H9 (cell line): ENCODE data around the gene HLA-DQA1. TPM values are rescaled to one million over a fixed set of nuclear protein-coding genes. Genes with fewer than 3 reads are reported as not detected.

ENCODE experiments used
- DNase-seq: peaks from one replicate; pipeline ENCODE4 v3.0.0-alpha.2; 2017
- H2AFZ ChIP-seq: one replicate; pipeline ENCODE4 v1.6.1; 2013; ENCODE audit warnings: mild to moderate bottlenecking, low read length, control low read depth, moderate library complexity
- H2AK5ac ChIP-seq: 2 replicates; pipeline ENCODE4 v1.6.1; 2013; ENCODE audit warnings: low read length, control low read depth, mixed read lengths; ENCODE audit not compliant: insufficient read length
- H2BK120ac ChIP-seq: one replicate; pipeline ENCODE4 v1.6.1; 2013; ENCODE audit warnings: low read depth, mild to moderate bottlenecking, low read length, control low read depth, inconsistent platforms; ENCODE audit not compliant: poor library complexity, severe bottlenecking
- H2BK12ac ChIP-seq: 2 replicates; pipeline ENCODE4 v1.6.1; 2013; ENCODE audit warnings: low read length, control low read depth, mixed read lengths, low read depth; ENCODE audit not compliant: insufficient read length
- H2BK15ac ChIP-seq: 2 replicates; pipeline ENCODE4 v1.6.1; 2013; ENCODE audit warnings: low read depth, low read length, control low read depth
- H2BK20ac ChIP-seq: one replicate; pipeline ENCODE4 v1.6.1; 2013; ENCODE audit warnings: low read depth, mild to moderate bottlenecking, low read length, control low read depth, inconsistent platforms; ENCODE audit not compliant: poor library complexity, severe bottlenecking
- H2BK5ac ChIP-seq: 2 replicates; pipeline ENCODE4 v1.6.1; 2013; ENCODE audit warnings: low read length, control low read depth, mixed read lengths; ENCODE audit not compliant: insufficient read length
- H3K14ac ChIP-seq: 2 replicates; pipeline ENCODE4 v1.6.1; 2013; ENCODE audit warnings: low read length, control low read depth; ENCODE audit not compliant: insufficient read depth
- H3K18ac ChIP-seq: 2 replicates; pipeline ENCODE4 v1.6.1; 2013; ENCODE audit warnings: low read depth, mild to moderate bottlenecking, mixed read lengths, low read length, control low read depth; ENCODE audit not compliant: insufficient read length
- H3K23ac ChIP-seq: 2 replicates; pipeline ENCODE4 v1.6.1; 2013; ENCODE audit warnings: low read length, control low read depth, mixed read lengths, low read depth; ENCODE audit not compliant: insufficient read length
- H3K23me2 ChIP-seq: 2 replicates; pipeline ENCODE4 v1.6.1; 2013; ENCODE audit warnings: low read depth, mild to moderate bottlenecking, mixed read lengths, low read length, control low read depth; ENCODE audit not compliant: insufficient read length, poor library complexity, severe bottlenecking
- H3K27ac ChIP-seq: 2 replicates; pipeline ENCODE4 v1.5.1; 2013; ENCODE audit warnings: low read length, control low read depth, mixed read lengths, low read depth; ENCODE audit not compliant: insufficient read length
- H3K27me3 ChIP-seq: 2 replicates; pipeline ENCODE4 v1.6.1; 2013; ENCODE audit warnings: low read length, control low read depth, inconsistent platforms; ENCODE audit not compliant: insufficient read depth
- H3K4ac ChIP-seq: 2 replicates; pipeline ENCODE4 v1.6.1; 2013; ENCODE audit warnings: low read depth, mild to moderate bottlenecking, control low read depth, inconsistent platforms, low read length, moderate library complexity
- H3K4me1 ChIP-seq: 2 replicates; pipeline ENCODE4 v1.6.1; 2013; ENCODE audit warnings: low read length, control low read depth, inconsistent platforms; ENCODE audit not compliant: insufficient read depth
- H3K4me2 ChIP-seq: 2 replicates; pipeline ENCODE4 v1.6.1; 2013; ENCODE audit warnings: low read length, control low read depth, mixed read lengths; ENCODE audit not compliant: insufficient read length, insufficient read depth
- H3K56ac ChIP-seq: 2 replicates; pipeline ENCODE4 v1.6.1; 2013; ENCODE audit warnings: low read depth, mild to moderate bottlenecking, mixed read lengths, low read length, control low read depth; ENCODE audit not compliant: insufficient read length
- H3K79me1 ChIP-seq: 2 replicates; pipeline ENCODE4 v1.6.1; 2013; ENCODE audit warnings: low read depth, mild to moderate bottlenecking, moderate library complexity, low read length, control low read depth, inconsistent platforms; ENCODE audit not compliant: insufficient read depth, poor library complexity, severe bottlenecking
- H3K79me2 ChIP-seq: 2 replicates; pipeline ENCODE4 v1.6.1; 2013; ENCODE audit warnings: low read length, control low read depth, inconsistent platforms; ENCODE audit not compliant: insufficient read depth
- H3K9ac ChIP-seq: 2 replicates; pipeline ENCODE4 v1.6.1; 2013; ENCODE audit warnings: low read length, control low read depth, mixed read lengths; ENCODE audit not compliant: insufficient read length; ENCODE audit errors: extremely low read depth
- H3K9me3 ChIP-seq: one replicate; pipeline ENCODE4 v1.6.1; 2013; ENCODE audit warnings: low read depth, low read length, inconsistent platforms; ENCODE audit not compliant: control insufficient read depth
- H3T11ph ChIP-seq: one replicate; pipeline ENCODE4 v1.6.1; 2013; ENCODE audit warnings: mild to moderate bottlenecking, low read length, control low read depth, inconsistent platforms
- H4K20me1 ChIP-seq: one replicate; pipeline ENCODE4 v1.6.1; 2013; ENCODE audit not compliant: control insufficient read depth, insufficient read length, insufficient read depth
- H4K5ac ChIP-seq: 2 replicates; pipeline ENCODE4 v1.6.1; 2013; ENCODE audit warnings: low read depth, mild to moderate bottlenecking, mixed read lengths, low read length, control low read depth; ENCODE audit not compliant: insufficient read length
- H4K8ac ChIP-seq: replicated peaks from 2 replicates; pipeline ENCODE4 v1.6.1; 2013; ENCODE audit warnings: low read length, control low read depth, mixed read lengths, low read depth; ENCODE audit not compliant: insufficient read length
- H4K91ac ChIP-seq: 2 replicates; pipeline ENCODE4 v1.6.1; 2013; ENCODE audit warnings: low read depth, mild to moderate bottlenecking, moderate library complexity, mixed read lengths, low read length, control low read depth; ENCODE audit not compliant: insufficient read length
- H3K27ac Mint-ChIP-seq, 3 experiments: 2 replicates in 2 of 3; 3 replicates in 1 of 3; pipeline ENCODE4 v1.8.0; 2020 to 2021; ENCODE audit warnings: mixed read lengths in 3 of 3, mild to moderate bottlenecking in 1 of 3, moderate library complexity in 1 of 3
- H3K27me3 Mint-ChIP-seq: 2 replicates; pipeline ENCODE4 v1.8.0; 2021; ENCODE audit warnings: low read depth, mild to moderate bottlenecking, moderate library complexity, mixed read lengths
- H3K36me3 Mint-ChIP-seq, 3 experiments: 2 replicates in 2 of 3; 3 replicates in 1 of 3; pipeline ENCODE4 v1.8.0; 2020 to 2021; ENCODE audit warnings: low read depth in 3 of 3, mixed read lengths in 3 of 3; ENCODE audit not compliant: insufficient read depth in 1 of 3
- H3K4me1 Mint-ChIP-seq, 2 experiments: 2 replicates each; pipeline ENCODE4 v1.8.0; 2020; ENCODE audit warnings: mixed read lengths in 2 of 2
- H3K4me3 Mint-ChIP-seq, 2 experiments: 2 replicates in 1 of 2; 3 replicates in 1 of 2; pipeline ENCODE4 v1.8.0; 2020 to 2021; ENCODE audit warnings: mild to moderate bottlenecking in 2 of 2, mixed read lengths in 2 of 2, moderate library complexity in 1 of 2
- H3K9me3 Mint-ChIP-seq, 2 experiments: 2 replicates in 1 of 2; 3 replicates in 1 of 2; pipeline ENCODE4 v1.8.0; 2020; ENCODE audit warnings: mild to moderate bottlenecking in 2 of 2, mixed read lengths in 2 of 2, moderate library complexity in 1 of 2
- CTCF ChIP-seq: fragments of 200-600 bp; sonication (generic); conservative IDR thresholded peaks from 3 replicates; pipeline ENCODE4 v1.8.0; 2021; ENCODE audit warnings: antibody characterized with exemption, mild to moderate bottlenecking
- WGBS: extraction: QIAGEN DNeasy Blood & Tissue Kit; methylation state at CpG from one replicate; pipeline ENCODE4 v1.1.7; 2013; ENCODE audit warnings: missing lambda C conversion rate, low lambda C conversion rate, mixed read lengths; ENCODE audit not compliant: insufficient read length; ENCODE audit errors: extremely low coverage; 5-methylcytosine and 5-hydroxymethylcytosine counted together
- total RNA-seq: library from RNA; stranded (reverse); gene quantifications from 2 replicates; pipeline ENCODE4 v1.2.1, GENCODE V29; 2021

The HLA-DQA1 gene
- total RNA-seq, 1 experiment from 2014 or later, result 1.7 TPM

- no peaks in the 10 kb centered on the region for H3K27me3 Mint-ChIP-seq
- Histone ChIP-seq H2AK5ac (no peak overlapping the region), H3K79me1 (no peaks in the 10 kb centered on the region), H4K8ac (no peak overlapping the region), H4K20me1 (no peaks in the 10 kb centered on the region), H2BK15ac (no peak overlapping the region), H2BK5ac (no peak overlapping the region), H4K5ac (no peak overlapping the region), H3K79me2 (no peaks in the 10 kb centered on the region), H3K9me3 (no peaks in the 10 kb centered on the region), H3T11ph (no peak overlapping the region), H2BK12ac (no peak overlapping the region), H3K4ac (no peak overlapping the region), H3K27ac (no peak overlapping the region), H3K4me1 (no peaks in the 10 kb centered on the region), H3K9ac (no peak overlapping the region), H3K4me2 (no peak overlapping the region), H3K14ac (no peak overlapping the region), H3K23me2 (no peaks in the 10 kb centered on the region), H2BK120ac (no peak overlapping the region), H3K56ac (no peak overlapping the region), H2BK20ac (no peak overlapping the region), H3K18ac (no peak overlapping the region), H3K27me3 (no peaks in the 10 kb centered on the region), H2AFZ (no peak overlapping the region), H4K91ac (no peak overlapping the region), H3K23ac (no peak overlapping the region)
- WGBS, result no CpG with 5 or more reads among the region's 4 CpGs
- DNase-seq, result no peak
- H3K36me3 Mint-ChIP-seq, result no peaks in the 10 kb centered on the region; a peak in 2 of 7 replicates
- no peak overlapping the region for H3K27ac Mint-ChIP-seq
- H3K4me1 Mint-ChIP-seq, result peaks cover 0 to 2% of the 10 kb centered on the region in 2 experiments; a peak in 1 of 4 replicates
- H3K4me3 Mint-ChIP-seq, result no peak overlapping the region
- peaks cover 1% of the 10 kb centered on the region in 2 experiments; a peak in 3 of 5 replicates for H3K9me3 Mint-ChIP-seq
- TF ChIP-seq CTCF, result no peak
Observed at GRCh38 chr6:32643904-32644303, 6.7 kb downstream of the HLA-DQA1 start.
